SK-N-SH (cell line): ENCODE data around the gene SLC37A3.

Experiments
- CTCF ChIP-seq: fragments of 200-600 bp; sonication (generic); IDR thresholded peaks from 2 replicates; pipeline ENCODE4 v1.6.1; 2017; ENCODE audit warnings: antibody characterized with exemption, mild to moderate bottlenecking, moderate library complexity
- EP300 ChIP-seq, 2 experiments: IDR thresholded peaks; 2 replicates each; pipeline versions ENCODE4 v1.4.0 to v1.6.1; 2012; ENCODE audit warnings: borderline replicate concordance in 1 of 2, low read depth in 1 of 2, low read length in 1 of 2
- FOXM1 ChIP-seq: IDR thresholded peaks from 2 replicates; pipeline ENCODE4 v1.4.0; 2012; ENCODE audit warnings: low read depth, mild to moderate bottlenecking
- JUND ChIP-seq: IDR thresholded peaks from 2 replicates; pipeline ENCODE4 v1.4.0; 2012
- MAX ChIP-seq: IDR thresholded peaks from 2 replicates; pipeline ENCODE4 v1.4.0; 2012; ENCODE audit warnings: low read depth
- NFIC ChIP-seq: IDR thresholded peaks from 2 replicates; pipeline ENCODE4 v1.4.0; 2012; ENCODE audit warnings: borderline replicate concordance
- PBX3 ChIP-seq: IDR thresholded peaks from 2 replicates; pipeline ENCODE4; 2012
- POLR2AphosphoS5 ChIP-seq: IDR thresholded peaks from 2 replicates; pipeline ENCODE4 v1.6.1; 2012; ENCODE audit warnings: low read depth, low read length
- REST ChIP-seq: IDR thresholded peaks from 2 replicates; pipeline ENCODE4 v1.6.1; 2012; ENCODE audit warnings: mild to moderate bottlenecking, low read depth, low read length, moderate library complexity
- SIN3A ChIP-seq: IDR thresholded peaks from 2 replicates; pipeline ENCODE4 v1.6.1; 2012; ENCODE audit warnings: low read depth, mild to moderate bottlenecking, low read length, moderate library complexity, borderline replicate concordance
- SMC3 ChIP-seq: IDR thresholded peaks from 2 replicates; pipeline ENCODE4 v1.6.1; 2012; ENCODE audit warnings: low read depth, low read length, improper control_type of control experiment
- USF2 ChIP-seq: fragments of 150-350 bp; IDR thresholded peaks from 2 replicates; pipeline ENCODE4 v1.6.1; 2017; ENCODE audit warnings: antibody characterized with exemption, low read length, low read depth, borderline replicate concordance
- YY1 ChIP-seq: IDR thresholded peaks from 2 replicates; pipeline ENCODE4 v1.4.0; 2012; ENCODE audit warnings: low read depth, mild to moderate bottlenecking

GRCh38 chr7:140284062-140284461 is 114.3 kb downstream of the SLC37A3 start:
- no peak for TF ChIP-seq CTCF
- TF ChIP-seq MAX, result no peak
- no peak for TF ChIP-seq PBX3
- TF ChIP-seq REST, result no peak
- TF ChIP-seq FOXM1, result no peak
- no peak for TF ChIP-seq SIN3A
- no peak for TF ChIP-seq USF2
- no peak for TF ChIP-seq EP300 (IDR thresholded peaks at IDR 0.05; ENCODE audit: borderline replicate concordance in 1 of 2, low read depth in 1 of 2, low read length in 1 of 2)
- TF ChIP-seq NFIC, result no peak
- no peak for TF ChIP-seq POLR2AphosphoS5
- TF ChIP-seq YY1, result no peak
- TF ChIP-seq JUND, result no peak
- TF ChIP-seq SMC3, result no peak
